Esophagus muscularis mucosa (tissue), 3 donors: Measurements from ENCODE around the gene KRR1.

ENCODE experiments used
- CTCF ChIP-seq, 3 experiments: fragments of 200-600 bp in 2 of 3; fragments of 450-650 bp in 1 of 3; sonication (generic) in 2 of 3; IDR thresholded peaks; one replicate each; pipeline ENCODE4 v1.5.1; 2017 to 2019; ENCODE audit warnings: antibody characterized with exemption in 3 of 3, mild to moderate bottlenecking in 2 of 3, moderate library complexity in 1 of 3
- POLR2A ChIP-seq: fragments of 450-650 bp; IDR thresholded peaks from one replicate; pipeline ENCODE4 v1.6.1; 2017; ENCODE audit warnings: antibody characterized with exemption, moderate library complexity, mild to moderate bottlenecking, low read depth
- POLR2AphosphoS5 ChIP-seq, 2 donors: sonication (generic); formaldehyde crosslinking; IDR thresholded peaks; one replicate each; pipeline ENCODE4 v1.6.1; 2017; ENCODE audit warnings: antibody characterized with exemption in 2 of 2

GRCh38 chr12:75548879-75549278, 37.5 kb upstream of the KRR1 start:
- TF ChIP-seq CTCF (IDR thresholded peaks at IDR 0.05) (no peak), POLR2A (no peak), POLR2AphosphoS5 (IDR thresholded peaks at IDR 0.05) (no peak)
